KOPT-K1 (cell line): ENCODE measurements around the gene NUP42.
A peak's percentile ranks its signal among the peaks of the same experiment; 100 is the strongest.

Experiments
- H3K27ac ChIP-seq: fragments of 200-600 bp; sonication (generic); 2 replicates; pipeline ENCODE4 v1.5.1; 2016; ENCODE audit warnings: antibody characterized with exemption, mild to moderate bottlenecking, low read depth, low read length; ENCODE audit not compliant: poor library complexity, severe bottlenecking
- H3K36me3 ChIP-seq: fragments of 200-600 bp; sonication (generic); 2 replicates; pipeline ENCODE4 v1.5.1; 2017; ENCODE audit warnings: antibody characterized with exemption, mild to moderate bottlenecking, low read length, moderate library complexity; ENCODE audit not compliant: insufficient read depth
- H3K9me3 ChIP-seq: fragments of 200-600 bp; sonication (generic); 2 replicates; pipeline ENCODE4 v1.5.1; 2017; ENCODE audit warnings: antibody characterized with exemption, low read length, mild to moderate bottlenecking; ENCODE audit not compliant: insufficient read depth, poor library complexity, severe bottlenecking

The NUP42 gene, protein sequence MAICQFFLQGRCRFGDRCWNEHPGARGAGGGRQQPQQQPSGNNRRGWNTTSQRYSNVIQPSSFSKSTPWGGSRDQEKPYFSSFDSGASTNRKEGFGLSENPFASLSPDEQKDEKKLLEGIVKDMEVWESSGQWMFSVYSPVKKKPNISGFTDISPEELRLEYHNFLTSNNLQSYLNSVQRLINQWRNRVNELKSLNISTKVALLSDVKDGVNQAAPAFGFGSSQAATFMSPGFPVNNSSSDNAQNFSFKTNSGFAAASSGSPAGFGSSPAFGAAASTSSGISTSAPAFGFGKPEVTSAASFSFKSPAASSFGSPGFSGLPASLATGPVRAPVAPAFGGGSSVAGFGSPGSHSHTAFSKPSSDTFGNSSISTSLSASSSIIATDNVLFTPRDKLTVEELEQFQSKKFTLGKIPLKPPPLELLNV

DNA sequence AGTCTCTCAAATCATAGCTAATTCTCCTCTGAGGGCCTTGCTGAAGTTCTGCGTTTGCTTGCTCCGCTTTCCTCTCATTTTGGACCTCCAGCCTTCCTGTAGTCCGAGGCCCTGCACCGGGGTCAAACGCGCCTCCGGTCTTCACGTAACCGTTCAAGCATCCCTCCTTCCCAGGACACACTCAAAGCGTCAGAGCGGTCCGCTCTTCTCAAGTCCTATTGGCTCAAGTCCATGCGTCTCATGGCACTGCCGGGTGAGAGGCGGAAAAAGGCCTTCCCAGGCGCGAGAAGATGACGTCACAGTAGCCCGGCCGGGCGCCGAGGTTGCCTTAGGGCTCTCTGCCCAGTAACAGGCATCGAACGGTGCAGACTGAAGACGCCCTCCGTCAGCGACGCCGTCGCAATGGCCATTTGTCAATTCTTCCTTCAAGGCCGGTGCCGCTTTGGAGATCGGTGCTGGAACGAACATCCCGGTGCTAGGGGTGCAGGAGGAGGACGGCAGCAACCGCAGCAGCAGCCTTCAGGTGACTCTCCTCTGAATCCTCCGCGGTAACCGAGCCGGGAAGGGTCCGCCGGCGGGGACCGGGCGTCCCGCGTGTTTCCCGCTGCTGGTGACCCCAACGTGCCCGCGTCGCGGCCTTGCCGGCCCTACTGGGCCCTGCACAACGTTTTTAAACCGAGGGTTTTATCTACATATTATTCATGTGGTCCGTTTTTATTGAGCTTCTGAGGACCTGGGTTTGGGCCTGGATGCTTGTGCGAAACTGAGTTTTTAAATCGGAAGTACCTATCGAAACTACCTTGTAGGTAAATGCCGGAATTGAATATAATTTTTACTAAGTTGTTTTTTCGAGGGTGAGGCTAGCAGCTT is at the start of gene NUP42:
Gene NUP42, plus strand, starts transcription at position 365 of the 870 bp plus-strand sequence. Its CDS starts 38 bp downstream, at position 403.
- H3K27ac ChIP-seq: peak within 1 kb of the TSS; percentile 70
- no peaks in the 10 kb centered on the region for H3K9me3 ChIP-seq
- peaks cover 21% of the 10 kb centered on the region for H3K36me3 ChIP-seq

DNA sequence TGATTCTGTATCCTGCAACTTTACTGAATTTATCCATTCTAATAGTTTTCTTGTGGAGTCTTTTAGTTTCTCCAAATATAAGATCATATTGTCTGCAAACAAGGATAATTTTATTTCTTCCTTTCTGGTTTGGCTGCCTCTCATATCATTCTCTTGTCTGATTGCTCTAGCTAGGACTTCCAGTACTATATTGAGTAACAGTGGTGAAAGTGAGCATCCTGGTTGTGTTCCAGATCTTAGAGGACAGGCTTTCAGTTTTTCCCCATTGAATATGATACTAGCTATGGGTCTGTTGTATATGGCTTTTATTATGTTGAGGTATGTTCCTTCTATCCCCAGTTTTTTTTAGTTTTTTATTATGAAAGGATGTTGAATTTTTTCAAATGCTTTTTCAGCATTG is 48.1 kb upstream of the NUP42 start:
- Histone ChIP-seq H3K27ac (no peak overlapping the region), H3K9me3 (no peaks in the 10 kb centered on the region), H3K36me3 (peaks cover 8% of the 10 kb centered on the region)

DNA sequence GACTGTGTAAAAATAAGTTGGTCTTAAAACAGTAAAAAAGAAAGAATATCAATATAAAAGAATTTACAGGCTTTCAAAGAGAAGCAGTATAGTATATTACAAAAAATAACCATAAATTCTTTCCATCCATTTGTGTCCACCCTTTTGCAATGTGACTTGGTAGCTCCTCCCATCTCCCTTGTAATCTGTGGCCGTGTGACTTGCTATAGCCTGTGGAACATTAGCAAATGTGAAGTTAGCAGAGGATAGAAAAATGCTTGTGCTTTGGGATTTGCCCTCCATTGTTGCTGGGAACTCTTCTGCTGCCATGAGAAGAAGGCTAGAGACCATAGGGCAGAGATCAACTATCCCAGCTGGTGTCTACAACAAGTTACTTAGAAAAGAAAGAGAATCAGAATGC is 46.1 kb upstream of the NUP42 start:
- H3K36me3 ChIP-seq: no peaks in the 10 kb centered on the region
- no peaks in the 10 kb centered on the region for H3K9me3 ChIP-seq
- no peak overlapping the region for H3K27ac ChIP-seq

DNA sequence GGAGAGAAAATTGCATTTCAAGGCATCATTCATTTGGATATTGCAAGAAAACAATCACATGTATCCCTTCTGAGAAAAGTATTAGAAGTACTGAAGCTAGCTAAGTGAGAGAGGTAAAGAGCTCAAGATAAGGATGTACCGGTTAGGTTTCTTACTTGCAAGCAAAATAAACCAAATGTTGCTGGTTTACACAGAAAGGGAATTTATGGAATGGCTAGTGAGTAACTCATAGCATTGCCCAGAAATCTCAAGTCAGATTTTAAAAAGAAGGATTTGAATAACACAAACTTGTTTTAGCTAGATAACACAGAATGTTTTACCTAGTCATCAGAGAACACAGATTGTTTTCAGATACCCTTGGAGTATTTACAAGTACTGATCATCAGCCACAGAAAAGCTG is 45.6 kb upstream of the NUP42 start:
- H3K36me3 ChIP-seq: peaks cover 3% of the 10 kb centered on the region; the same call in 1 of the 2 replicates
- H3K9me3 ChIP-seq: no peaks in the 10 kb centered on the region
- no peak overlapping the region for H3K27ac ChIP-seq

DNA sequence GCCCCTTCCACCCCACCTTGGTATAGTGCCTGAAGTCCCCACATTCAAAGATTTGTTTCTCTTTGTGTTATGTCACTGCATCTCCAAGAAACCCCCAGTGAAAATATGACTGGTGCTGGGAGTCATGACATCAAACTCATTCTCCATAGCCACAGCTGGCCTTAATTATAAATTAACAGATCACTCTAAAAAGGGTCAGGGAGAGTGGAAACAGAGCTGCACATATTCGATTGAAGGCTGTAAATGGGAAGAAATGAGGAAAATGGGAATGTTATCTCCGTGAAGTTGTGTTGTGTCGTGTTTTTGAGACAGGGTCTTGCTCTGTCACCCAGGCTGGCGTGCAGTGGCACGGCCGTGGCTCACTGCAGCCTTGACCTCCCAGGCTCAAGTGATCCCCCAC is 24.2 kb upstream of the NUP42 start:
- Histone ChIP-seq H3K9me3 (no peaks in the 10 kb centered on the region), H3K36me3 (peaks cover 28% of the 10 kb centered on the region), H3K27ac (no peak overlapping the region)

GRCh38 chr7:23158546-23158945 is 23.3 kb upstream of the NUP42 start:
- H3K36me3 ChIP-seq: peaks cover 20% of the 10 kb centered on the region
- H3K27ac ChIP-seq: no peak overlapping the region
- no peaks in the 10 kb centered on the region for H3K9me3 ChIP-seq

GRCh38 chr7:23161482-23161881 is 20.4 kb upstream of the NUP42 start:
- H3K36me3 ChIP-seq: peaks cover 6% of the 10 kb centered on the region; the same call in 1 of the 2 replicates
- no peaks in the 10 kb centered on the region for H3K9me3 ChIP-seq
- no peak overlapping the region for H3K27ac ChIP-seq

DNA sequence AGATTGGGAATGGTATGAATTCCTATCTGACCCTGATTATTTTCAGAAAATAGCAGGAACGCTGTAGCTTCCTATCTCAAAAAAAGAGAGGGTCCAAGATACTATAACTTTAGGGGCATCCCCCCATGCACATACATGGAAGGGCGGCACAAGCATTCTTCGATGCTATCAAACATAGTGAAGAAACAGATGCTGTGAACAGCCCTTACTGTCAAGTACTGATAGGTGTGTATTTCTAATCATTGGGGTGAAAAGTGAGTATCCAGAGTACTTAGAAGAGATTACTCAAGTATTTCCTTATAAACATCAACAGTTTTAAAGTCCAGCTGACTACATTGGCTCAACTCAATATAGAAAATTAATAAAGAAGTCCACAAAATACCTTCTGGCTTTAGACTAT is 17.0 kb upstream of the NUP42 start:
- Histone ChIP-seq H3K9me3 (no peaks in the 10 kb centered on the region), H3K27ac (no peak overlapping the region), H3K36me3 (peaks cover 3% of the 10 kb centered on the region; the same call in 1 of the 2 replicates)

GRCh38 chr7:23165316-23165715 is 16.5 kb upstream of the NUP42 start:
- Histone ChIP-seq H3K36me3 (peaks cover 3% of the 10 kb centered on the region; the same call in 1 of the 2 replicates), H3K27ac (no peak overlapping the region), H3K9me3 (no peaks in the 10 kb centered on the region)

GRCh38 chr7:23167691-23168090 is 14.2 kb upstream of the NUP42 start:
- Histone ChIP-seq H3K9me3 (no peaks in the 10 kb centered on the region), H3K27ac (no peak overlapping the region), H3K36me3 (peaks cover 3% of the 10 kb centered on the region; the same call in 1 of the 2 replicates)

- Histone ChIP-seq H3K9me3 (no peaks in the 10 kb centered on the region), H3K27ac (no peak overlapping the region), H3K36me3 (peaks cover 3% of the 10 kb centered on the region; the same call in 1 of the 2 replicates)
Observed at GRCh38 chr7:23168111-23168885, 13.6 kb upstream of the NUP42 start.

GRCh38 chr7:23175938-23176337 is 5.9 kb upstream of the NUP42 start:
- no peak overlapping the region for H3K27ac ChIP-seq
- H3K36me3 ChIP-seq: peaks cover 9% of the 10 kb centered on the region; the same call in 1 of the 2 replicates
- no peaks in the 10 kb centered on the region for H3K9me3 ChIP-seq

GRCh38 chr7:23183279-23184012 is 1.6 kb downstream of the NUP42 start:
- Histone ChIP-seq H3K9me3 (no peaks in the 10 kb centered on the region), H3K36me3 (peaks cover 36% of the 10 kb centered on the region), H3K27ac (peak overlapping the region; percentile 70)

GRCh38 chr7:23184291-23184690 is 2.4 kb downstream of the NUP42 start:
- H3K36me3 ChIP-seq: peaks cover 45% of the 10 kb centered on the region
- no peak overlapping the region for H3K27ac ChIP-seq
- H3K9me3 ChIP-seq: no peaks in the 10 kb centered on the region
